Endothelial cell (in vitro differentiated cells): Measurements from ENCODE around the gene ALS2CL. TPM values are rescaled to one million over a fixed set of nuclear protein-coding genes. Genes with fewer than 3 reads are reported as not detected.

ENCODE experiments used
- DNase-seq: peaks from one replicate; pipeline ENCODE4 v3.0.0; 2021; ENCODE audit warnings: low spot score
- H3K27ac Mint-ChIP-seq: one replicate; pipeline ENCODE4 v1.8.0; 2021; ENCODE audit warnings: mixed read lengths, inconsistent platforms; ENCODE audit not compliant: unreplicated experiment
- H3K27me3 Mint-ChIP-seq: one replicate; pipeline ENCODE4 v1.8.0; 2021; ENCODE audit warnings: mild to moderate bottlenecking, moderate library complexity, mixed read lengths, inconsistent platforms; ENCODE audit not compliant: unreplicated experiment
- H3K36me3 Mint-ChIP-seq: one replicate; pipeline ENCODE4 v1.8.0; 2021; ENCODE audit warnings: mild to moderate bottlenecking, low read depth, mixed read lengths, inconsistent platforms; ENCODE audit not compliant: unreplicated experiment
- H3K4me1 Mint-ChIP-seq: one replicate; pipeline ENCODE4 v1.8.0; 2021; ENCODE audit warnings: mild to moderate bottlenecking, mixed read lengths, inconsistent platforms; ENCODE audit not compliant: unreplicated experiment
- H3K4me3 Mint-ChIP-seq: one replicate; pipeline ENCODE4 v1.8.0; 2021; ENCODE audit warnings: mild to moderate bottlenecking, mixed read lengths, inconsistent platforms; ENCODE audit not compliant: unreplicated experiment
- H3K9me3 Mint-ChIP-seq: one replicate; pipeline ENCODE4 v1.8.0; 2021; ENCODE audit warnings: mixed read lengths, inconsistent platforms; ENCODE audit not compliant: unreplicated experiment
- total RNA-seq: library from RNA; stranded (reverse); fragmentation: NEBNext Ultra II Directional; extraction: Animal tissue kit (Norgen Biotek cat#: 25700); gene quantifications from one replicate; pipeline ENCODE4 v1.2.1, GENCODE V29; 2021; ENCODE audit not compliant: unreplicated experiment
- TF ChIP-seq, protein P1 (sequence below): fragments of 200-600 bp; sonication (generic); IDR thresholded peaks from one replicate; pipeline ENCODE4 v1.5.0; 2021; ENCODE audit warnings: antibody characterized with exemption; ENCODE audit not compliant: unreplicated experiment

ALS2CL gene
- total RNA-seq, 1 donor from 2014 or later: 5.6 TPM

DNA sequence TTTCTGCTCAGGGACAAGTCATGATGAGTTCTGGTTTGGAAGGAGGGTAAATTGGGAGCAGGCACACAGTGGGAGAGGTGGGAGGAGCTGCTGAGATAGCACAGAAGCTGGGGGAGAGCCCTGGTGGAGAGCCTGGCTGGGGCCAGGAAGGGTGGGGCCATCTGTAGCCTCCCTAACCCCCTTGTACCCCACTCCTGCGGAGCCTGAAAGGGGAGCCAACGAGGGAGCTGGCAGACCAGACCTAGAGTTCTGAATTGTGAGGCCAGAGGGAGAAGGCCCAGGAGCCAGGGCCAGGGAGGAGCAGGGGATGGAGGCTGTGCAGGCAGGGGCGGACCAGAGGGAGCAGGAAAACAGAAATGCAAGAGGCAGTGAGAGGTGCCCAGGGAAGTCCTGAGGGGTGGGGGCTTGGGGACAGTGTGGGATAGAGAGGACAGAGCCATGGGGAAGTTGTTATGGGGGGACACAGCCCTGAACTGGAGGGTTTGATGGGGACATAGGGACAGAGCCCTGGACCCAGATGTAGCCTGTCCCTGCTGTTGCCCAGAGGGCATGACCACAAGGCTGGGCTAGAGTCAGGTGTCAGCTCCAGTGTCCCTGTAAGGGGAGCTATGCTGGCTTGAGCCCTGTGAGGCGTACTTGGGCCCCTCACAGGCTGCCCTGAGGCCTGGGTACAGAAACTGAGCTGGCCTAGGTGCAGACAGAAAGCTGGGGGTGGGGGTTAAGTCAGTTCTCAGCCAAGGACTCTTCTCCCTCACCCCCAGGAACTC, 8.9 kb upstream of the ALS2CL start:
- H3K4me1 Mint-ChIP-seq: peaks cover 8% of the 10 kb centered on the region
- H3K36me3 Mint-ChIP-seq: no peaks in the 10 kb centered on the region
- DNase-seq: no peak
- H3K9me3 Mint-ChIP-seq: no peaks in the 10 kb centered on the region
- H3K27ac Mint-ChIP-seq: no peak overlapping the region
- TF ChIP-seq, protein P1, sequence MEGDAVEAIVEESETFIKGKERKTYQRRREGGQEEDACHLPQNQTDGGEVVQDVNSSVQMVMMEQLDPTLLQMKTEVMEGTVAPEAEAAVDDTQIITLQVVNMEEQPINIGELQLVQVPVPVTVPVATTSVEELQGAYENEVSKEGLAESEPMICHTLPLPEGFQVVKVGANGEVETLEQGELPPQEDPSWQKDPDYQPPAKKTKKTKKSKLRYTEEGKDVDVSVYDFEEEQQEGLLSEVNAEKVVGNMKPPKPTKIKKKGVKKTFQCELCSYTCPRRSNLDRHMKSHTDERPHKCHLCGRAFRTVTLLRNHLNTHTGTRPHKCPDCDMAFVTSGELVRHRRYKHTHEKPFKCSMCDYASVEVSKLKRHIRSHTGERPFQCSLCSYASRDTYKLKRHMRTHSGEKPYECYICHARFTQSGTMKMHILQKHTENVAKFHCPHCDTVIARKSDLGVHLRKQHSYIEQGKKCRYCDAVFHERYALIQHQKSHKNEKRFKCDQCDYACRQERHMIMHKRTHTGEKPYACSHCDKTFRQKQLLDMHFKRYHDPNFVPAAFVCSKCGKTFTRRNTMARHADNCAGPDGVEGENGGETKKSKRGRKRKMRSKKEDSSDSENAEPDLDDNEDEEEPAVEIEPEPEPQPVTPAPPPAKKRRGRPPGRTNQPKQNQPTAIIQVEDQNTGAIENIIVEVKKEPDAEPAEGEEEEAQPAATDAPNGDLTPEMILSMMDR: no peak
- H3K27me3 Mint-ChIP-seq: peaks cover 3% of the 10 kb centered on the region
- no peak overlapping the region for H3K4me3 Mint-ChIP-seq

DNA sequence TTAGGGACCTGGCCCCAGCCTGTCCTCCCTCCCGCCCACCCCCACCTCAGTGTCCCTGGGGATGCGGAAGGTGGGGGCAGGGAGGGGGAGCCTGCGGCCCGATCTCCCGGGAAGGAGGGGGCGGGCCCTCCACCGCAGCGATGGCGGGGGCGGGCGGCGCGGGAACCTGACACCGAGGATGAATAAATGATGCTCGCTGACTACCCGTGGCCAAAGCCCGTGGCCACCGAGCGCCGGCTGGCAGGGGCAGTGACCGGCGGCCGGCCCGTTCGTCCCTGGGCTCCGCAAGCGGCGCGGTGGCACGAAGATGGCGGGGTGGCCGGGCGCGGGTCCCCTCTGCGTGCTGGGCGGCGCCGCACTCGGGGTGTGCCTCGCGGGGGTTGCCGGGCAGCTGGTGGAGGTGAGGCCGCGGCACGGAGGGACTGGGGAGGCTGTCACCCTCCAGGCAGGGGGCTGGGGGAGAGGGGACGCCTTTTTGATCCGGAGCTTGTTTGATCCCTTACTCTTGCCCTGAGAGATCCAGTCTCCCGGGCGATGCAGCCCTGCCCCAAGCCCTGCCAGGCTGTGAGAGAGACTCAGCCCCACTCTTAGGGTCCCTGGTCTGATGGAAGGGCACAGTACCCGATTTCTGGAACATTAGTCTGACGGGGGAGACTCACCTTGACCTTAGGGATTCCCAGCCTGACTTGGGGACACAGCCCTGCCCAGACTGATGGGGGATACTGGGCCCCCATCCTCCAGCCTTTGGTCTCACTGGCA, 7.9 kb upstream of the ALS2CL start, which contains the start of gene TMIE:
TMIE (plus strand) TSS at position 212 of the 759 bp plus-strand sequence; CDS start at position 308, 96 bp downstream.
- DNase-seq: no peak
- TF ChIP-seq, protein P1: no peak
- Mint-ChIP-seq H3K4me1 (peaks cover 7% of the 10 kb centered on the region), H3K27ac (no peak within 1 kb of the TSS), H3K4me3 (no peak within 1 kb of the TSS), H3K9me3 (no peaks in the 10 kb centered on the region), H3K36me3 (no peaks in the 10 kb centered on the region), H3K27me3 (peaks cover 9% of the 10 kb centered on the region)

DNA sequence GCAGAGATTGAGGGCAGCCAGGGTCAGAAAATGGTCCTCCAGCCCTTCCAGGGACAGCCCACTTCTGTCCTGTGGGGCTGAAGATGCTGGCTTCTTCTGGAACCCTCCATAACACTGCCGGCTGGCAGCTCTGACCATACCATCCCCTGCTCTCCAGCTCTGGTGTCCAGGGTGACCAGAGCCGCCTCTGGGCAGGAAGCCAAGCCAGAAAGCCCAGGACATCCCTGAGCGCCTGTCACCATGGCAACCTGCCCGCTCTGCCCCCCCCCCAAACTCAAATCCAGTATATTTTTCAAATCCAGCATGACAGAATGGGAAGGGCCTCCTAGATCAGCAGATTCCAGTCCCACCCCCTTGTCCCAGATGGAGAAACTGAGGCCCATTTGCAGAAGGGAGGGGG, 7.3 kb upstream of the ALS2CL start:
- TF ChIP-seq, protein P1: no peak
- Mint-ChIP-seq H3K4me1 (peaks cover 5% of the 10 kb centered on the region), H3K27me3 (peaks cover 9% of the 10 kb centered on the region), H3K27ac (no peak overlapping the region), H3K36me3 (no peaks in the 10 kb centered on the region), H3K9me3 (no peaks in the 10 kb centered on the region), H3K4me3 (no peak overlapping the region)
- no peak for DNase-seq

DNA sequence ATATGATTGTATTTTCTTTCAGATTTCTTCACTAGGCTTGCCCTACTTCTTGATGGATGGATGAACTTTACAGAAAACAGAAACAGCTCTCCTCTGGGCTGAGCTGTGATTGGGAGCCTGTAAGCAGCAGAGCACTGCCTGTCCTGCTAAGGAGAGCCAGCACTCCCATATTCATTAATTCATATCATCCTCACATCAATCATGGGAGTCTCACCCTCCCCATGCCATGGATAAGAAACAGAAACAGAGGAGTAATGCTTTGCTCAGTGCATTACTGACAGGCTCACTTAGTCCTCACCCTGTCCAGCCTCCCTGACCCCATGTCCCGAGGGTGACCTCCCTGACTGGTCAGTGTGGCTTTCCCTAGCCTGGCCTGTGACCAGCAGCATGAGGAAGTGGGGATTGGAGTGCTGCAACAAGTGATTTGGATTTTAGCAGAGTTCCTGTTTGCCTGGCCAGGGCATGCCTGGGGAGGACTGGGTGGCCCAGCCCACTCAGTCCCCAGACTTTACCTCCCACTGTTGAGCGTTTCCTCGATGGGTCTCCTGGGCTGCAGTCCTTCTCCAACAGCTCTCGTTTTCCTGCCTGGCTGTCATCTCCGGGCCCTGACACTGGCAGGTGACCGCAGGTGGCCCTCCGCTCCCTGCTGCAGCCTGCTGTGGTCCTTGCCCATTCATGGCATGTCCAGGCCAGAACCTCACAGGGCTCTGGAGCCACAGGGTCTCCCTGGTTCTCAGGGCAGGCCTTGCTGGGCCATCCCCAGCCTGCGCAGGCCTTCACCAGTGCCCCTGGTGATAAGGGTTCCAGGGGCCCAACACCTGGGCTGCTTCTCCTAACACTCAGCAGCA, 6.4 kb upstream of the ALS2CL start:
- DNase-seq: no peak
- Mint-ChIP-seq H3K9me3 (no peaks in the 10 kb centered on the region), H3K27me3 (peaks cover 11% of the 10 kb centered on the region)

More for the DNA sequence above, 6.4 kb upstream of the ALS2CL start:
- peaks cover 11% of the 10 kb centered on the region for H3K4me1 Mint-ChIP-seq
- TF ChIP-seq, protein P1: no peak
- no peak overlapping the region for H3K27ac Mint-ChIP-seq
- no peaks in the 10 kb centered on the region for H3K36me3 Mint-ChIP-seq
- no peak overlapping the region for H3K4me3 Mint-ChIP-seq
